Measurements from ENCODE around the gene STOML3.

STOML3 gene

GRCh38 chr13:39036212-39036611 is 45.6 kb upstream of the STOML3 start:
- no peak overlapping the region for H3K27ac ChIP-seq
- POLR2A ChIA-PET (ENCODE audit: low non-redundant PET) = no interaction called here
- no peak for TF ChIP-seq CTCF (conservative IDR thresholded peaks at IDR 0.05; ENCODE audit: low read depth)
- DNase-seq (ENCODE audit: low spot score) = no peak
- CTCF ChIA-PET = interaction anchor here (0.8 kb wide), 1 partner anchor 144 kb away, joined by 3 read pairs; no protein-coding TSS in a partner anchor

GRCh38 chr13:39035799-39036198 is 45.2 kb upstream of the STOML3 start:
- CTCF ChIA-PET = interaction anchor here (0.8 kb wide), 1 partner anchor 144 kb away, joined by 3 read pairs; no protein-coding TSS in a partner anchor
- no peak for DNase-seq (ENCODE audit: low spot score)
- POLR2A ChIA-PET (ENCODE audit: low non-redundant PET) = no interaction called here
- H3K27ac ChIP-seq = no peak overlapping the region
- TF ChIP-seq CTCF (conservative IDR thresholded peaks at IDR 0.05; ENCODE audit: low read depth) = no peak

- CTCF ChIA-PET = interaction anchor here (0.6 to 0.7 kb wide), 2 partner anchors 332 to 1204 kb away, joined by 3 read pairs; no protein-coding TSS in a partner anchor
- TF ChIP-seq CTCF (conservative IDR thresholded peaks at IDR 0.05; ENCODE audit: low read depth) = no peak
- DNase-seq (ENCODE audit: low spot score) = no peak
- POLR2A ChIA-PET (ENCODE audit: low non-redundant PET) = no interaction called here
- no peak overlapping the region for H3K27ac ChIP-seq
These were observed 44.6 kb upstream of the STOML3 start for GRCh38 chr13:39035204-39035603.

GRCh38 chr13:39034085-39034484 is 43.5 kb upstream of the STOML3 start:
- POLR2A ChIA-PET (ENCODE audit: low non-redundant PET) = no interaction called here
- TF ChIP-seq CTCF (conservative IDR thresholded peaks at IDR 0.05; ENCODE audit: low read depth) = no peak
- DNase-seq (ENCODE audit: low spot score) = no peak
- CTCF ChIA-PET = no interaction called here
- no peak overlapping the region for H3K27ac ChIP-seq

GRCh38 chr13:39032150-39032549 is 41.5 kb upstream of the STOML3 start:
- DNase-seq (ENCODE audit: low spot score) = no peak
- no peak for TF ChIP-seq CTCF (conservative IDR thresholded peaks at IDR 0.05; ENCODE audit: low read depth)
- CTCF ChIA-PET = interaction anchor here (0.6 kb wide), 1 partner anchor 543 kb away, joined by 3 read pairs; no protein-coding TSS in a partner anchor
- H3K27ac ChIP-seq = no peak overlapping the region
- POLR2A ChIA-PET (ENCODE audit: low non-redundant PET) = interaction anchor here (0.5 kb wide), 1 partner anchor 20 kb away, joined by 6 read pairs; no protein-coding TSS in a partner anchor

GRCh38 chr13:39025433-39025839 is 34.8 kb upstream of the STOML3 start:
- H3K27ac ChIP-seq = no peak overlapping the region
- DNase-seq (ENCODE audit: low spot score) = no peak
- POLR2A ChIA-PET (ENCODE audit: low non-redundant PET) = no interaction called here
- TF ChIP-seq CTCF (conservative IDR thresholded peaks at IDR 0.05; ENCODE audit: low read depth) = no peak
- CTCF ChIA-PET = no interaction called here

Measured in RWPE1 (cell line).